RWPE2 (cell line): ENCODE data around the gene VTI1B.

ENCODE experiments used
- ATAC-seq: fragments of 200-7000 bp; cut with Tn5 transposase; 3 replicates; pipeline ENCODE4 v1.9.1; 2021; ENCODE audit warnings: low read depth
- DNase-seq: peaks from one replicate; pipeline ENCODE4 v3.0.0-alpha.2; 2020; ENCODE audit warnings: low spot score
- H3K27ac ChIP-seq: fragments of 450-650 bp; 2 replicates; pipeline ENCODE4 v1.5.1; 2017; ENCODE audit warnings: mild to moderate bottlenecking; ENCODE audit not compliant: poor library complexity, severe bottlenecking
- H3K27me3 ChIP-seq: fragments of 250-450 bp; sonication (Bioruptor Pico); 2 replicates; pipeline ENCODE4 v1.5.1; 2021; ENCODE audit warnings: mild to moderate bottlenecking, moderate library complexity; ENCODE audit not compliant: insufficient read depth, poor library complexity, severe bottlenecking
- H3K36me3 ChIP-seq: fragments of 250-450 bp; sonication (Bioruptor Pico); 2 replicates; pipeline ENCODE4 v1.5.1; 2020; ENCODE audit warnings: low read depth, mild to moderate bottlenecking, moderate library complexity
- H3K4me1 ChIP-seq: fragments of 250-450 bp; sonication (Bioruptor Pico); 2 replicates; pipeline ENCODE4 v1.5.1; 2021; ENCODE audit warnings: mild to moderate bottlenecking, moderate library complexity; ENCODE audit not compliant: insufficient read depth, poor library complexity, severe bottlenecking
- H3K4me3 ChIP-seq: fragments of 250-450 bp; sonication (Bioruptor Pico); 2 replicates; pipeline ENCODE4 v1.5.1; 2021; ENCODE audit warnings: mild to moderate bottlenecking, moderate library complexity; ENCODE audit not compliant: severe bottlenecking
- H3K9me3 ChIP-seq: fragments of 250-450 bp; sonication (Bioruptor Pico); 2 replicates; pipeline ENCODE4 v1.5.1; 2021; ENCODE audit warnings: mild to moderate bottlenecking, moderate library complexity; ENCODE audit not compliant: severe bottlenecking
- TF ChIP-seq, protein P1 (sequence below): fragments of 450-650 bp; IDR thresholded peaks from one replicate; pipeline ENCODE4 v1.5.1; 2017; ENCODE audit warnings: mild to moderate bottlenecking, moderate library complexity; ENCODE audit not compliant: poor library complexity, severe bottlenecking

VTI1B gene

DNA sequence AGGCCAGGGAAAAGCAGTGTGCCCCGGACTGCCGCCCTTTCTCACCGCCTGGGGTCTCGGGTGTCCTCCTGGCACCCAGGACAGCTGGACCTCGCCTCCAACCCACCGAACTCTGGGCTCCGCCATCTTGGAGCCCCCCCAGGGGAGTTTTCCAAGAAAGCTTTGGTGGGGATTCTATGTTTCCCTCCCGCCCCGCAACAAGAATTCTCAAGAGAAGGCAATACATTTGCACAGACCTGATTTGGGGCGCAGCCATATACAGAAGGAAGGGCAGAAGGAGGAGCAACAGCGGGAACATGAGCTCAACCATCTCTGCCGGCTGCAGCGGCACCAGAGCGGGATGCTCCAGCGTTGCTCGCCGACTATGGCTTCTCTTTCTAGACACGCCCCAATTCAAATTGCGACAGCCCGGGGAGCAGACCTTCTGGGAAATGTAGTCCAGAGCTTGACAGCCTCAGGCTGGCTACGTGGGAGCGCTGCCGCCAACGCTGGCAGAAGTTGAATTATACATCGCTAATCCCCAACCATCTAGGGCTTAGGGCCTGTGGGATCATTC lies 21.0 kb upstream of the VTI1B start, which contains the start of gene RDH11:
Gene RDH11, minus strand, starts transcription at position 371 of the 556 bp plus-strand sequence. Its CDS starts 61 bp downstream, at position 310.
- ATAC-seq (peak; percentile 90), DNase-seq (peak; percentile 96)
- no peaks in the 10 kb centered on the region for H3K9me3 ChIP-seq
- no peaks in the 10 kb centered on the region for H3K27me3 ChIP-seq
- peaks cover 19% of the 10 kb centered on the region for H3K4me1 ChIP-seq
- H3K36me3 ChIP-seq, result peaks cover 36% of the 10 kb centered on the region
- peak within 1 kb of the TSS; percentile 76 for H3K4me3 ChIP-seq
- peak within 1 kb of the TSS; percentile 90 for H3K27ac ChIP-seq
- TF ChIP-seq, protein P1, sequence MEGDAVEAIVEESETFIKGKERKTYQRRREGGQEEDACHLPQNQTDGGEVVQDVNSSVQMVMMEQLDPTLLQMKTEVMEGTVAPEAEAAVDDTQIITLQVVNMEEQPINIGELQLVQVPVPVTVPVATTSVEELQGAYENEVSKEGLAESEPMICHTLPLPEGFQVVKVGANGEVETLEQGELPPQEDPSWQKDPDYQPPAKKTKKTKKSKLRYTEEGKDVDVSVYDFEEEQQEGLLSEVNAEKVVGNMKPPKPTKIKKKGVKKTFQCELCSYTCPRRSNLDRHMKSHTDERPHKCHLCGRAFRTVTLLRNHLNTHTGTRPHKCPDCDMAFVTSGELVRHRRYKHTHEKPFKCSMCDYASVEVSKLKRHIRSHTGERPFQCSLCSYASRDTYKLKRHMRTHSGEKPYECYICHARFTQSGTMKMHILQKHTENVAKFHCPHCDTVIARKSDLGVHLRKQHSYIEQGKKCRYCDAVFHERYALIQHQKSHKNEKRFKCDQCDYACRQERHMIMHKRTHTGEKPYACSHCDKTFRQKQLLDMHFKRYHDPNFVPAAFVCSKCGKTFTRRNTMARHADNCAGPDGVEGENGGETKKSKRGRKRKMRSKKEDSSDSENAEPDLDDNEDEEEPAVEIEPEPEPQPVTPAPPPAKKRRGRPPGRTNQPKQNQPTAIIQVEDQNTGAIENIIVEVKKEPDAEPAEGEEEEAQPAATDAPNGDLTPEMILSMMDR, result no peak

DNA sequence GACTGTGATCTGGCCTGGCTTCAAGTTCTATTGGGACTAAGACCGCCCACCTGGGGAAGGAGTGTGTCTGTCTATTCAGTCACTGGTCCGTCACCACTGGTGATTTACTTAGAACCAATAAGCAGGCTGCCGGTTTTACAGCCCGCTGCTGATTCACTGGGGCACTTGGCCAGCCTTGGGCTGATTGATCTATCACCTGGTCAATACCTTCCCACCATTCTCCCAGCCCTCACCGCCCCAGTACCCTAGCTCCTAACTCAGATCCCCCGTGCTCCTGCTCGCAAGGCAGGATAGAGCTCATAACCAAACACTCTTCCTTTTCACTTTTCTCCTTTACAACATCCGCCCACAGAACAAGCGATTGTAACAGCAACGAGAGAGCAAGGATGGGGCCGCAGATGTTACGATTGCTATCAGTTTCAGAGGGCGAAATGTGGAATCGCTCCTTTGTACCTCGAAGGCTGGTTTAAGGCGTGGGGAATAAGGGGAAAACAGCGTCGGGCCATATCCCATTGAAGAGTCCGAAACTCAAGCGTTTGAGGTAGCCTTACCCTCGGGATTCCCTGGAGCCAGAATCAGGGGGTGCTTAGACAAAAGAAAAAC lies 20.5 kb upstream of the VTI1B start:
- H3K9me3 ChIP-seq, result no peaks in the 10 kb centered on the region
- DNase-seq, result peak; percentile 97
- H3K4me3 ChIP-seq, result peak overlapping the region; percentile 76
- peaks cover 42% of the 10 kb centered on the region for H3K36me3 ChIP-seq
- H3K27me3 ChIP-seq, result no peaks in the 10 kb centered on the region
- peaks cover 19% of the 10 kb centered on the region for H3K4me1 ChIP-seq
- H3K27ac ChIP-seq, result peak overlapping the region; percentile 90
- ATAC-seq, result peak; percentile 91
- TF ChIP-seq, protein P1, result no peak

DNA sequence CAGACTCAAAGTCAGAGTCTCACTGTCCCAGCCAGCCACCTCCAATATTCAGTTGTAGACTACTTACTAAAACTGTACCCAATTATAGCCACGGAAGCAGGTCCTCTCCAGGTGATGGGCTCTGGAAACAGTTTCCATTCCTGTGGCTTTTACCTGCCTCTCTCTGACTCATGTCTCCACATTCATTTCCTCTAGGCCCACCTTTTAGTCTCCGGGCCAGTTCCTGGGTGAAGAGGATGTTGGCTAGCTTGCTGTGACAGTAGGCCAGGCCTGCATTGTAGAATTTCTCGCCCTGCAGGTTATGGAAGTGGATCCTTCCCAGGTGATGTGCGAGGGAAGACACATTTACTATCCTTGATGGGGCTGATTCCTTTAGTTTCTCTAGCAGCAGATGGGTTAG lies 15.6 kb upstream of the VTI1B start:
- H3K4me1 ChIP-seq, result peaks cover 19% of the 10 kb centered on the region
- TF ChIP-seq, protein P1, result no peak
- no peaks in the 10 kb centered on the region for H3K9me3 ChIP-seq
- H3K36me3 ChIP-seq, result peaks cover 89% of the 10 kb centered on the region
- ATAC-seq (0 out of 3 replicates have a peak, but pooled peaks have one; percentile 16), DNase-seq (no peak)
- no peaks in the 10 kb centered on the region for H3K27me3 ChIP-seq
- peak overlapping the region; percentile 8 for H3K27ac ChIP-seq
- H3K4me3 ChIP-seq, result no peak overlapping the region

DNA sequence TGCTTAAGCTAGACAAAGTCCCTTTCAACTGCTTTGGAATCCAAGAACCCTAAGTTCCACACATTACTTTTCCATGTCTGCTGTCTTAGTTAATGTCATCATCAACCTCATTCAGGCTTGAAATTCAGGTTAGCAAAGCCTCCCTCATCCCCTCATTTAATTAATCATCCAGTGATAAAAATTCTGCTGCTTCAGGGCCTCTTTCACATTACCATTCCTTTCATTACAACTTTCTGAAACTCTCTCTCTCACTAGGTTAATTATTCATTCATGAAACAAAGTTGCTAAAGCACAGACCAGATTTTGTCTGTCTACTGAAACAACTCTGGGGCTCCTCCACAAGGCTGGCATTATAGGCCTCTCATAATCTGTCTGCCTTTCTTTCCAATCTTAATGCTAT lies 9.4 kb upstream of the VTI1B start:
- no peak overlapping the region for H3K27ac ChIP-seq
- ATAC-seq, result no peak
- H3K4me1 ChIP-seq, result peaks cover 11% of the 10 kb centered on the region
- no peak overlapping the region for H3K4me3 ChIP-seq
- no peaks in the 10 kb centered on the region for H3K27me3 ChIP-seq
- TF ChIP-seq, protein P1, result no peak
- H3K36me3 ChIP-seq, result peaks cover 98% of the 10 kb centered on the region
- DNase-seq, result no peak
- no peaks in the 10 kb centered on the region for H3K9me3 ChIP-seq

DNA sequence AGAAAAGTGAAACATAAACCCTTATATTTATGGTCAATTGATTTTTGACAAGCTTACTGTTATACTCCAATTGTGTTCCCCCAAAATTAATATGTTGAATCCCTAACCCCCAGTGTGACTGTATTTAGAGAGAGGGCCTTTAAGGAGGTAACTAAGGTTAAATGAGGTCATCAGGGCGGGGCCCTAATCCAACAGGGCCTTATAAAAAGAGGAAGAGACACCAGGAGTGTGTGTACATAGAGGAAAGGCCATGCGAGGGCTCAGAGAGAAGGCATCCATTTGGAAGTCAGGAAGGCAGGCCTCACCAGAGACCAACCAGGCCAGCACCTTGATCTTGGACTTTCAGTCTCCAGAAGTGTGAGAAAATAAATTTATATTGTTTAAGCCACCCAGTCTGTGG lies 6.5 kb upstream of the VTI1B start:
- Histone ChIP-seq H3K4me1 (peaks cover 11% of the 10 kb centered on the region), H3K9me3 (no peaks in the 10 kb centered on the region), H3K27me3 (no peaks in the 10 kb centered on the region), H3K36me3 (peaks cover 93% of the 10 kb centered on the region), H3K27ac (peak overlapping the region; percentile 12), H3K4me3 (no peak overlapping the region)
- TF ChIP-seq, protein P1, result no peak
- ATAC-seq (no peak), DNase-seq (no peak)
